Sciatic nerve (tissue), 2 donors: ENCODE data around the gene CSN1S1. TPM values are rescaled to one million over a fixed set of nuclear protein-coding genes. Genes with fewer than 3 reads are reported as not detected.
A peak's percentile ranks its signal among the peaks of the same experiment; 100 is the strongest.
"Not testable (repeated sequence)": the region's sequence is repeated elsewhere in the genome, so short reads cannot be mapped to it uniquely, and the experiment has no call there.

Experiments
- ATAC-seq: fragments of 200-7000 bp; cut with Tn5 transposase; one replicate; pipeline ENCODE4 v1.9.1; 2020; ENCODE audit warnings: mild to moderate bottlenecking, moderate library complexity
- DNase-seq: peaks from one replicate; pipeline ENCODE4 v3.0.0-alpha.2; 2020; ENCODE audit warnings: low spot score
- intact Hi-C: fragments of 100-400 bp; cut with DNase I; formaldehyde crosslinking; loops from one replicate; pipeline ENCODE4 v1.14.2; 2022
- total RNA-seq: library from RNA; stranded (reverse); fragmentation: NEBNext Ultra II Directional; extraction: Animal tissue kit (Norgen Biotek cat#: 25700); gene quantifications from one replicate; pipeline ENCODE4 v1.2.1, GENCODE V29; 2021
- donor health status: DM: no; HTN: no; CAD: no.
- donor health status: DM: no; HTN: no; CAD: no.

CSN1S1 gene
- not detected for total RNA-seq

GRCh38 chr4:69930768-69931167 lies at the start of gene CSN1S1:
Gene CSN1S1, plus strand, starts transcription at chr4:69931068. Its CDS starts 1,488 bp downstream, at chr4:69932556.
- DNase-seq (no peak), ATAC-seq (no peak)
- intact Hi-C loops, result no loop called here

- ATAC-seq (peak; percentile 76), DNase-seq (no peak)
- intact Hi-C loops, result no loop called here
Measured at GRCh38 chr4:69881173-69881773, 49.6 kb upstream of the CSN1S1 start.

GRCh38 chr4:69882150-69882549 lies 48.7 kb upstream of the CSN1S1 start:
- intact Hi-C loops, result no loop called here
- no peak for DNase-seq
- no peak for ATAC-seq

GRCh38 chr4:69888336-69888735 lies 42.5 kb upstream of the CSN1S1 start:
- intact Hi-C loops, result no loop called here

GRCh38 chr4:69894186-69894585 lies 36.7 kb upstream of the CSN1S1 start:
- intact Hi-C loops, result no loop called here
- DNase-seq (no peak), ATAC-seq (no peak)

More at GRCh38 chr4:69888336-69888735, 42.5 kb upstream of the CSN1S1 start:
- DNase-seq, result no peak
- no peak for ATAC-seq

GRCh38 chr4:69894721-69895120 lies 36.1 kb upstream of the CSN1S1 start:
- DNase-seq (no peak), ATAC-seq (no peak)
- intact Hi-C loops, result no loop called here

- ATAC-seq (no peak), DNase-seq (no peak)
- intact Hi-C loops, result no loop called here
Measured at GRCh38 chr4:69896530-69897116, 34.2 kb upstream of the CSN1S1 start.

- DNase-seq (no peak), ATAC-seq (no peak)
- intact Hi-C loops, result no loop called here
Measured at GRCh38 chr4:69907151-69907550, 23.7 kb upstream of the CSN1S1 start.

- no peak for ATAC-seq
- intact Hi-C loops, result no loop called here
- DNase-seq, result no peak
Measured at GRCh38 chr4:69909195-69909594, 21.7 kb upstream of the CSN1S1 start.

- DNase-seq (no peak), ATAC-seq (peak; percentile 45)
- intact Hi-C loops, result no loop called here
Measured at GRCh38 chr4:69910016-69910782, 20.7 kb upstream of the CSN1S1 start.

GRCh38 chr4:69920874-69921273 lies 10.0 kb upstream of the CSN1S1 start:
- DNase-seq, result no peak
- ATAC-seq, result no peak
- intact Hi-C loops, result no loop called here

- intact Hi-C loops, ATAC-seq, DNase-seq: not testable (repeated sequence)
Measured at GRCh38 chr4:69923782-69924410, 7.0 kb upstream of the CSN1S1 start.

GRCh38 chr4:69934150-69934549 lies 3.3 kb downstream of the CSN1S1 start:
- DNase-seq, result no peak
- ATAC-seq, result no peak
- intact Hi-C loops, result no loop called here

- DNase-seq, result no peak
- intact Hi-C loops, result no loop called here
- no peak for ATAC-seq
Measured at GRCh38 chr4:69936566-69936965, 5.7 kb downstream of the CSN1S1 start.

GRCh38 chr4:69951602-69952001 lies 20.7 kb downstream of the CSN1S1 start:
- DNase-seq (no peak), ATAC-seq (no peak)
- intact Hi-C loops, result no loop called here

GRCh38 chr4:69957209-69957608 lies 26.3 kb downstream of the CSN1S1 start:
- no peak for DNase-seq
- intact Hi-C loops, result no loop called here
- no peak for ATAC-seq

GRCh38 chr4:69965628-69966027 lies 34.8 kb downstream of the CSN1S1 start, which contains the start of gene CSN2:
Gene CSN2, minus strand, starts transcription at chr4:69965728. Its CDS starts 4,733 bp downstream, at chr4:69960995.
- no peak for DNase-seq
- ATAC-seq, result no peak
- intact Hi-C loops, result no loop called here

GRCh38 chr4:69970071-69970470 lies 39.2 kb downstream of the CSN1S1 start:
- ATAC-seq (no peak), DNase-seq (no peak)
- intact Hi-C loops, result no loop called here

GRCh38 chr4:69974631-69975030 lies 43.8 kb downstream of the CSN1S1 start:
- intact Hi-C loops, result no loop called here
- no peak for DNase-seq
- ATAC-seq, result no peak

- DNase-seq (no peak), ATAC-seq (peak; percentile 77)
- intact Hi-C loops, result no loop called here
Measured at GRCh38 chr4:69977582-69977981, 46.7 kb downstream of the CSN1S1 start.
